HG02981 (cell line): ENCODE data around the gene MCRS1.
A peak's percentile ranks its signal among the peaks of the same experiment; 100 is the strongest.
"Not testable (repeated sequence)": the region's sequence is repeated elsewhere in the genome, so short reads cannot be mapped to it uniquely, and the experiment has no call there.

ENCODE experiments used
- ATAC-seq: cut with Tn5 transposase; IDR thresholded peaks from one replicate; pipeline ENCODE4 v1.9.1; 2021; ENCODE audit warnings: mild to moderate bottlenecking, moderate library complexity; ENCODE audit not compliant: unreplicated experiment

MCRS1 gene

GRCh38 chr12:49567611-49568441, at the start of gene MCRS1:
Gene MCRS1, minus strand, starts transcription at chr12:49568142. Its CDS starts 1,411 bp downstream, at chr12:49566731.
- ATAC-seq, result peak; percentile 80

GRCh38 chr12:49616533-49617219, 48.7 kb upstream of the MCRS1 start:
- no peak for ATAC-seq

- ATAC-seq, result no peak
Measured at GRCh38 chr12:49615725-49616124, 47.8 kb upstream of the MCRS1 start.

GRCh38 chr12:49612210-49612609, 44.3 kb upstream of the MCRS1 start:
- no peak for ATAC-seq

GRCh38 chr12:49610785-49611184, 42.8 kb upstream of the MCRS1 start:
- ATAC-seq, result not testable (repeated sequence)

GRCh38 chr12:49609875-49610154, 41.9 kb upstream of the MCRS1 start:
- ATAC-seq, result no peak

GRCh38 chr12:49609059-49609874, 41.3 kb upstream of the MCRS1 start:
- ATAC-seq, result no peak

GRCh38 chr12:49605539-49605938, 37.6 kb upstream of the MCRS1 start, which contains the start of gene FAM186B:
Gene FAM186B, minus strand, starts transcription at chr12:49605639. Its CDS starts 162 bp downstream, at chr12:49605477.
- not testable (repeated sequence) for ATAC-seq

- no peak for ATAC-seq
Measured at GRCh38 chr12:49604856-49605255, 36.9 kb upstream of the MCRS1 start.

GRCh38 chr12:49603721-49604120, 35.8 kb upstream of the MCRS1 start:
- ATAC-seq, result no peak

GRCh38 chr12:49599961-49600360, 32.0 kb upstream of the MCRS1 start:
- no peak for ATAC-seq

GRCh38 chr12:49598527-49598926, 30.6 kb upstream of the MCRS1 start:
- no peak for ATAC-seq

- ATAC-seq, result no peak
Measured at GRCh38 chr12:49588721-49589516, 21.0 kb upstream of the MCRS1 start.

GRCh38 chr12:49588281-49588680, 20.3 kb upstream of the MCRS1 start:
- ATAC-seq, result no peak

- no peak for ATAC-seq
Measured at GRCh38 chr12:49587174-49587908, 19.4 kb upstream of the MCRS1 start.

GRCh38 chr12:49585477-49586459, 17.8 kb upstream of the MCRS1 start:
- no peak for ATAC-seq

- no peak for ATAC-seq
Measured at GRCh38 chr12:49584591-49584990, 16.6 kb upstream of the MCRS1 start.

- no peak for ATAC-seq
Measured at GRCh38 chr12:49583366-49584094, 15.6 kb upstream of the MCRS1 start.
